Activated CD8-positive, alpha-beta memory T cell treated with anti-CD3 and anti-CD28 coated beads, Interleukin-2, amount 50 U/mL, for 24 hours (primary cell): ENCODE results near the gene OFD1.

Experiments used
- DNase-seq: peaks from one replicate; pipeline ENCODE4 v3.0.0-alpha.2; 2020; ENCODE audit errors: extremely low read depth

The OFD1 gene

GRCh38 chrX:13734278-13735172 is at the start of gene OFD1, which contains the start of gene TRAPPC2:
OFD1 (plus strand) TSS chrX:13734748; CDS start chrX:13735072, 324 bp downstream.
TRAPPC2 (minus strand) TSS chrX:13734620; CDS start chrX:13719963, 14,657 bp downstream.
- peak; percentile 71 for DNase-seq

- no peak for DNase-seq
Measured at GRCh38 chrX:13685126-13685763, 49.3 kb upstream of the OFD1 start.

- no peak for DNase-seq
Measured at GRCh38 chrX:13687203-13687602, 47.3 kb upstream of the OFD1 start.

- no peak for DNase-seq
Measured at GRCh38 chrX:13688384-13688957, 46.1 kb upstream of the OFD1 start.

- peak; percentile 35 for DNase-seq
Measured at GRCh38 chrX:13688958-13689740, 45.4 kb upstream of the OFD1 start, which contains the start of gene RAB9A. RAB9A (plus strand) TSS chrX:13689128; CDS start chrX:13708747, 19,619 bp downstream.

- no peak for DNase-seq
Measured at GRCh38 chrX:13689741-13690211, 44.8 kb upstream of the OFD1 start.

GRCh38 chrX:13690836-13691235 is 43.7 kb upstream of the OFD1 start:
- no peak for DNase-seq

- DNase-seq, result no peak
Measured at GRCh38 chrX:13691841-13692371, 42.6 kb upstream of the OFD1 start.

- DNase-seq, result no peak
Measured at GRCh38 chrX:13692771-13693231, 41.7 kb upstream of the OFD1 start.

GRCh38 chrX:13693341-13693961 is 41.1 kb upstream of the OFD1 start:
- no peak for DNase-seq

- DNase-seq, result no peak
Measured at GRCh38 chrX:13694359-13694758, 40.2 kb upstream of the OFD1 start.

- DNase-seq, result no peak
Measured at GRCh38 chrX:13694983-13695382, 39.6 kb upstream of the OFD1 start.

- no peak for DNase-seq
Measured at GRCh38 chrX:13695601-13696115, 38.9 kb upstream of the OFD1 start.

GRCh38 chrX:13697455-13697854 is 37.1 kb upstream of the OFD1 start:
- no peak for DNase-seq

GRCh38 chrX:13697976-13698375 is 36.6 kb upstream of the OFD1 start:
- no peak for DNase-seq

GRCh38 chrX:13698432-13698831 is 36.1 kb upstream of the OFD1 start:
- DNase-seq, result no peak

- DNase-seq, result no peak
Measured at GRCh38 chrX:13699183-13699826, 35.2 kb upstream of the OFD1 start.

- no peak for DNase-seq
Measured at GRCh38 chrX:13700380-13700779, 34.2 kb upstream of the OFD1 start.

- DNase-seq, result no peak
Measured at GRCh38 chrX:13702111-13702789, 32.3 kb upstream of the OFD1 start.
